WTC11 (cell line): ENCODE results near the gene RNASE9.
"Not testable (repeated sequence)": the region's sequence is repeated elsewhere in the genome, so short reads cannot be mapped to it uniquely, and the experiment has no call there.

Experiments
- TF ChIP-seq, protein P1 (sequence below): fragments of 200-600 bp; IDR thresholded peaks from 2 replicates; pipeline ENCODE4 v1.8.0; 2022; ENCODE audit warnings: antibody characterized with exemption
- TF ChIP-seq, protein P2 (sequence below): sonication (generic); formaldehyde crosslinking; conservative IDR thresholded peaks from 2 replicates; pipeline ENCODE4 v1.8.1; 2022; ENCODE audit warnings: mild to moderate bottlenecking, missing genetic modification reagents
- TF ChIP-seq, protein P3 (sequence below): sonication (generic); formaldehyde crosslinking; IDR thresholded peaks from 2 replicates; pipeline ENCODE4 v1.8.1; 2023; ENCODE audit warnings: mild to moderate bottlenecking, missing genetic modification reagents, moderate library complexity

DNA sequence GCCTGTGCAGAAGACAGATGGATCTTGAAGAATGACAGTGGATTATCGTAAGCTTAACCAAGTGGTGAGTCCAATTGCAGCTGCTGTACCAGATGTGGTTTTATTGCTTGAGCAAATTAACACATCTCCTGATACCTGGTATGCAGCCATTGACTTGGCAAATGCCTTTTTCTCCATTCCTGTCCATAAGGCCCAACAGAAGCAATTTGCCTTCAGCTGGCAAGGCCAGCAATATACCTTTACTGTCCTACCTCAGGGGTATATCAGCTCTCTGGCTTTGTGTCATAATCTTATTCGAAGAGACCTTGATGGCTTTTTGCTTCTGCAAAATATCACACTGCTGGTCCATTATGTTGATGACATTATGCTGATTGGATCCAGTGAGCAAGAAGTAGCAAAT, 9.0 kb upstream of the RNASE9 start:
- TF ChIP-seq, protein P1, sequence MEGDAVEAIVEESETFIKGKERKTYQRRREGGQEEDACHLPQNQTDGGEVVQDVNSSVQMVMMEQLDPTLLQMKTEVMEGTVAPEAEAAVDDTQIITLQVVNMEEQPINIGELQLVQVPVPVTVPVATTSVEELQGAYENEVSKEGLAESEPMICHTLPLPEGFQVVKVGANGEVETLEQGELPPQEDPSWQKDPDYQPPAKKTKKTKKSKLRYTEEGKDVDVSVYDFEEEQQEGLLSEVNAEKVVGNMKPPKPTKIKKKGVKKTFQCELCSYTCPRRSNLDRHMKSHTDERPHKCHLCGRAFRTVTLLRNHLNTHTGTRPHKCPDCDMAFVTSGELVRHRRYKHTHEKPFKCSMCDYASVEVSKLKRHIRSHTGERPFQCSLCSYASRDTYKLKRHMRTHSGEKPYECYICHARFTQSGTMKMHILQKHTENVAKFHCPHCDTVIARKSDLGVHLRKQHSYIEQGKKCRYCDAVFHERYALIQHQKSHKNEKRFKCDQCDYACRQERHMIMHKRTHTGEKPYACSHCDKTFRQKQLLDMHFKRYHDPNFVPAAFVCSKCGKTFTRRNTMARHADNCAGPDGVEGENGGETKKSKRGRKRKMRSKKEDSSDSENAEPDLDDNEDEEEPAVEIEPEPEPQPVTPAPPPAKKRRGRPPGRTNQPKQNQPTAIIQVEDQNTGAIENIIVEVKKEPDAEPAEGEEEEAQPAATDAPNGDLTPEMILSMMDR: not testable (repeated sequence)
- TF ChIP-seq, protein P2, sequence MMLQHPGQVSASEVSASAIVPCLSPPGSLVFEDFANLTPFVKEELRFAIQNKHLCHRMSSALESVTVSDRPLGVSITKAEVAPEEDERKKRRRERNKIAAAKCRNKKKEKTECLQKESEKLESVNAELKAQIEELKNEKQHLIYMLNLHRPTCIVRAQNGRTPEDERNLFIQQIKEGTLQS (CRISPR knock-in tag): not testable (repeated sequence)
- TF ChIP-seq, protein P3, sequence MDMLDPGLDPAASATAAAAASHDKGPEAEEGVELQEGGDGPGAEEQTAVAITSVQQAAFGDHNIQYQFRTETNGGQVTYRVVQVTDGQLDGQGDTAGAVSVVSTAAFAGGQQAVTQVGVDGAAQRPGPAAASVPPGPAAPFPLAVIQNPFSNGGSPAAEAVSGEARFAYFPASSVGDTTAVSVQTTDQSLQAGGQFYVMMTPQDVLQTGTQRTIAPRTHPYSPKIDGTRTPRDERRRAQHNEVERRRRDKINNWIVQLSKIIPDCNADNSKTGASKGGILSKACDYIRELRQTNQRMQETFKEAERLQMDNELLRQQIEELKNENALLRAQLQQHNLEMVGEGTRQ: not testable (repeated sequence)
